IPS-18a (cell line): ENCODE measurements around the gene TMPRSS7.

ENCODE experiments used
- H3K27ac ChIP-seq: one replicate; pipeline ENCODE4 v1.5.1; 2013; ENCODE audit warnings: low read length
- H3K27me3 ChIP-seq: one replicate; pipeline ENCODE4 v1.6.1; 2013; ENCODE audit warnings: mild to moderate bottlenecking, low read length; ENCODE audit not compliant: control insufficient read depth, insufficient read depth
- H3K36me3 ChIP-seq: one replicate; pipeline ENCODE4 v1.6.1; 2013; ENCODE audit warnings: low read depth, low read length; ENCODE audit not compliant: control insufficient read depth
- H3K4me1 ChIP-seq: one replicate; pipeline ENCODE4 v1.6.1; 2013; ENCODE audit warnings: low read depth, low read length; ENCODE audit not compliant: control insufficient read depth
- H3K4me3 ChIP-seq: one replicate; pipeline ENCODE4 v1.5.1; 2013; ENCODE audit warnings: low read length
- H3K9ac ChIP-seq: one replicate; pipeline ENCODE4 v1.6.1; 2013; ENCODE audit warnings: mild to moderate bottlenecking, low read length, moderate library complexity
- H3K9me3 ChIP-seq: one replicate; pipeline ENCODE4 v1.6.1; 2013; ENCODE audit warnings: low read depth, low read length; ENCODE audit not compliant: control insufficient read depth

TMPRSS7 gene

DNA sequence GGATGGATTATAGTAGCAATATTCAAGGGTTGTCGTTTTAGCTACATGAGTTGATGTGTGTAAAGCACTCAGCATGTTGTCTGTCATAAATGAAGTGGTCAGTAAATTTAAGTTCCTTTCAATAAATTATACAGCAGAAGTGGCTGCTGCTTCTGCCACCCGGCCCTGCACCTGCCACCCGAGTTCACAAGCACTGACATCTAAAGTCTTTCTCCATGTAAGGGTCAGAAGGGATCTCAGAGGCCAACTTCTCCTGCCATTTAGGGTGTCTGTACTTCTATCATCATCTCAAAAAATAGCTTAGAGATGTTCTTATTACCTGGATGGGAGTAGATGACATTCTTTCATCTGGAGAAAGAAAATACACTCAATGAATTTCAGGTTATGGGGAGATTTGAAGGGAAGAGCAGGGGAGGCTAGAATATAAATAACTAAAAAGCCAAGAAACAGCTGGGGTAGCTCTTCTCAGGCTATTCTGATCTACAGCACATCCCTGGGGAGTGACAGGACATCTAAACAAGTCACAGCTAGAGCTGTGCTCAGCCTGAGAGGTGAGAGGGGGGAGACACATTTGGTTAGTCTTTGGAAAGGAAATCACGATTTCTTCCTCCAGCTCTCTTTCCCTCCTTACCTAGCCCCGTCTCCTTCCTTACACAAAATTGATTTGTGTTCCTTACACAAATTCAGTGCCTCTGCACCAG is 90.5 kb downstream of the TMPRSS7 start:
- Histone ChIP-seq H3K9ac (no peak overlapping the region), H3K4me3 (no peak overlapping the region), H3K27me3 (no peaks in the 10 kb centered on the region), H3K27ac (no peak overlapping the region), H3K9me3 (no peaks in the 10 kb centered on the region), H3K36me3 (no peaks in the 10 kb centered on the region), H3K4me1 (peaks cover 36% of the 10 kb centered on the region)

- H3K9ac ChIP-seq, result peak overlapping the region; percentile 24
- no peaks in the 10 kb centered on the region for H3K36me3 ChIP-seq
- H3K4me1 ChIP-seq, result peaks cover 36% of the 10 kb centered on the region
- peak overlapping the region; percentile 72 for H3K27ac ChIP-seq
- no peaks in the 10 kb centered on the region for H3K27me3 ChIP-seq
- H3K9me3 ChIP-seq, result no peaks in the 10 kb centered on the region
- H3K4me3 ChIP-seq, result no peak overlapping the region
These were observed 92.0 kb downstream of the TMPRSS7 start for GRCh38 chr3:112126511-112126911.

- no peak overlapping the region for H3K9ac ChIP-seq
- no peak overlapping the region for H3K4me3 ChIP-seq
- H3K27ac ChIP-seq, result no peak overlapping the region
- no peaks in the 10 kb centered on the region for H3K9me3 ChIP-seq
- H3K36me3 ChIP-seq, result no peaks in the 10 kb centered on the region
- H3K4me1 ChIP-seq, result peaks cover 36% of the 10 kb centered on the region
- no peaks in the 10 kb centered on the region for H3K27me3 ChIP-seq
These were observed 93.3 kb downstream of the TMPRSS7 start for GRCh38 chr3:112127522-112128494.

GRCh38 chr3:112128843-112129727 is 94.5 kb downstream of the TMPRSS7 start:
- H3K27ac ChIP-seq, result no peak overlapping the region

DNA sequence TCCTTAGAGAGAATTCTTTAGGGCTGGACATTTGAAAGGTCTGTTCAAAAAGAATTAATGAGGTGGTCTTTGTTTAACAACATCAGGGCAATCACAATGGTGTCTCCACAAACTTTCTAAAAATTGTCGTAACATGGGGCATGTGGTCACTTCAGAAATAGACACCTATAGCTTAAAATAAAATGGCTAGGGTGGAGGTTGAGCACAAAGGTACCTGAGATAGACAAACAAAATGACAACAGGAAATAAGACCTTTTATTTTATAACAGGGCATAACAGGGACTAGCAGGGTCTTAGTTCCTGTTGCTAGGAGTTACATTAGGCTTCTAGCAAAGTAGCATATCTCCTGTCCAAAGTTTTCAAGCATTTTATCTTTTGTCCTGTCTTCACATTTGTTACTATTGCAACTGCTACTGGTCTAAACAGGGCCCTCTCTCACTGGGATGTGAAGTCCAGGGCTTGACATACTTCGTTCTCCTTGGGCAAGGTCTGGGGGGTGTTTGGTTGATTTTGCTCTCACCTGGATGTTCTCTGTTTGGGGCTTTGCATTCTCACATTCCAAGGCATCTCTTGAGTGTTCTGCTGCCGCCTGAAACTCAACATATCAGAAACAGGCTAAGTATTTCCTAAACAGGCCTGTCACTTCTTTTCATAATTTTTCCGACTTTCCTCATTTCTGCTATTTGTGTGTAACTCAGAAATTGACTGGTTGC is 95.5 kb downstream of the TMPRSS7 start:
- H3K9me3 ChIP-seq, result no peaks in the 10 kb centered on the region
- H3K9ac ChIP-seq, result no peak overlapping the region
- no peak overlapping the region for H3K4me3 ChIP-seq
- no peak overlapping the region for H3K27ac ChIP-seq
- no peaks in the 10 kb centered on the region for H3K27me3 ChIP-seq
- H3K36me3 ChIP-seq, result no peaks in the 10 kb centered on the region
- H3K4me1 ChIP-seq, result peaks cover 36% of the 10 kb centered on the region

More at GRCh38 chr3:112128843-112129727, 94.5 kb downstream of the TMPRSS7 start:
- H3K9ac ChIP-seq, result no peak overlapping the region
- H3K4me1 ChIP-seq, result peaks cover 36% of the 10 kb centered on the region
- H3K4me3 ChIP-seq, result no peak overlapping the region
- H3K27me3 ChIP-seq, result no peaks in the 10 kb centered on the region
- no peaks in the 10 kb centered on the region for H3K36me3 ChIP-seq
- H3K9me3 ChIP-seq, result no peaks in the 10 kb centered on the region

GRCh38 chr3:112130638-112130993 is 96.1 kb downstream of the TMPRSS7 start:
- peaks cover 33% of the 10 kb centered on the region for H3K4me1 ChIP-seq
- no peaks in the 10 kb centered on the region for H3K36me3 ChIP-seq
- no peaks in the 10 kb centered on the region for H3K27me3 ChIP-seq
- H3K9me3 ChIP-seq, result no peaks in the 10 kb centered on the region
- H3K4me3 ChIP-seq, result no peak overlapping the region
- no peak overlapping the region for H3K27ac ChIP-seq
- no peak overlapping the region for H3K9ac ChIP-seq
